GM18870 (cell line): ENCODE results near the gene TRPC5OS.

Experiments
- ATAC-seq: cut with Tn5 transposase; IDR thresholded peaks from one replicate; pipeline ENCODE4 v1.9.1; 2021; ENCODE audit warnings: moderate library complexity; ENCODE audit not compliant: unreplicated experiment

TRPC5OS gene

GRCh38 chrX:111892375-111892774, 16.4 kb downstream of the TRPC5OS start:
- ATAC-seq: no peak

DNA sequence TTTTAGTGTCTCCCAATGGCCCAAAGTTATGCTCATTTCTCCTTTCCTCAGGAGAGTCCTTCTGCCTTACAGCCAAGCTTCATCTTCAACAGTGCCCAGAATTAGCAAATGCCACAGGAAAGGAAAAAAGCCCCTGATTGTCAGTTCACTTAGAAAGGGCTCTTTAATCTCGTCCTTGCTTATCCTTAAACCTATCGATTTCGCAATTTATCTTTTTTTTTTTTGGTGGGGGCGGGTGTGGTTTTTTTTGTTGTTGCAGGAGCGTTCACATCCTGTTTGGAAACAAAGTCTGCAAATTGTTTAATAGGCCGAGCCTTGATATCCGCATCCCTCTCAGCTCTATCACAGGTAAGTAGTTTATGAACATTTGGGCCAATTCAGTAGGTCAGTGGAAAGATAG, 20.2 kb downstream of the TRPC5OS start:
- no peak for ATAC-seq

- no peak for ATAC-seq
These were observed 38.6 kb downstream of the TRPC5OS start for GRCh38 chrX:111914398-111915090.

GRCh38 chrX:111917591-111917990, 41.6 kb downstream of the TRPC5OS start:
- no peak for ATAC-seq

DNA sequence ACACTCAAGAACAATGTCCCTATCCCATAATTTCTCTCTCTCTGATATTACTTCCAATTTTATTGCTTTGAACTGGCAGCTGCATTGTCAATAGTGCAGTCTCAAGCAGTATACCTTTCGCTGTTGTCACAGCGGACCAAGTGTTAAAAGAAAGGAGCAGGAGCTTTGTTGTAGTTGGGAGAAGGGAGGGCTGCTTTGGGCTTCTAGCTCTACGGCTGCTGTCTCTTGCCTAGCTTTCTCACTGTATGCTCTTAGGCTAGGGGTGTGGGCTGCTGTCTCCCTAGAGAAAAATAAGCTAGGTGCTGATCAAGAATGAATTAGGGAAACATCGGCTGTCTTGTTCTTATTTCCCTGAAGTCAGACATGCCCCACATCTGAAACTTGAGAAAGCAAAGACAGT, 52.5 kb downstream of the TRPC5OS start:
- ATAC-seq: no peak
